SU-DHL-6 (cell line): ENCODE data around the gene SAMD10.
A peak's percentile ranks its signal among the peaks of the same experiment; 100 is the strongest.

ENCODE experiments used
- H2AFZ ChIP-seq: fragments of 200-600 bp; sonication (generic); 2 replicates; pipeline ENCODE4 v1.6.1; 2014; ENCODE audit warnings: low read depth, mild to moderate bottlenecking, moderate library complexity, mixed read lengths, antibody characterized with exemption, low read length; ENCODE audit not compliant: severe bottlenecking
- H3F3A ChIP-seq: fragments of 200-600 bp; shearing (Covaris generic); 2 replicates; pipeline ENCODE4 v1.6.0; 2016; ENCODE audit warnings: antibody characterized with exemption, mild to moderate bottlenecking; ENCODE audit not compliant: insufficient read depth
- H3K27ac ChIP-seq: fragments of 200-600 bp; sonication (generic); 2 replicates; pipeline ENCODE4 v1.5.1; 2016; ENCODE audit warnings: low read depth, mild to moderate bottlenecking, low read length, moderate library complexity, mixed read lengths
- H3K27me3 ChIP-seq: fragments of 200-600 bp; sonication (generic), shearing (Covaris generic); 2 replicates; pipeline ENCODE4 v1.6.0; 2014; ENCODE audit warnings: mild to moderate bottlenecking, low read length
- H3K36me3 ChIP-seq: fragments of 200-600 bp; sonication (generic); 2 replicates; pipeline ENCODE4 v1.6.1; 2014; ENCODE audit warnings: mild to moderate bottlenecking, low read length, mixed read lengths
- H3K4me2 ChIP-seq: fragments of 300-600, 200-600 bp; shearing (Covaris generic), sonication (generic); 2 replicates; pipeline ENCODE4 v1.6.0; 2014; ENCODE audit warnings: low read length, low read depth, mild to moderate bottlenecking; ENCODE audit not compliant: poor library complexity, severe bottlenecking
- H3K4me3 ChIP-seq: fragments of 200-600 bp; sonication (generic); 2 replicates; pipeline ENCODE4 v1.5.1; 2014; ENCODE audit warnings: antibody characterized with exemption, low read length, mild to moderate bottlenecking, mixed read lengths; ENCODE audit not compliant: insufficient read depth, poor library complexity, severe bottlenecking
- H3K79me2 ChIP-seq: fragments of 200-600 bp; sonication (generic); 2 replicates; pipeline ENCODE4 v1.6.1; 2014; ENCODE audit warnings: mild to moderate bottlenecking, low read length, moderate library complexity; ENCODE audit not compliant: insufficient read depth
- H3K9ac ChIP-seq: fragments of 200-600 bp; sonication (generic); 2 replicates; pipeline ENCODE4 v1.7.0; 2014; ENCODE audit warnings: mild to moderate bottlenecking, low read length
- H3K9me2 ChIP-seq: fragments of 200-600 bp; sonication (generic); replicated peaks from 2 replicates; pipeline ENCODE4 v1.6.1; 2014; ENCODE audit warnings: low read length; ENCODE audit not compliant: insufficient read depth
- H3K9me3 ChIP-seq: fragments of 200-600 bp; sonication (generic); 2 replicates; pipeline ENCODE4 v1.6.1; 2014; ENCODE audit warnings: low read length, mixed read lengths; ENCODE audit not compliant: insufficient read depth
- H4K20me1 ChIP-seq: fragments of 200-600 bp; sonication (generic); 2 replicates; pipeline ENCODE4 v1.6.1; 2014; ENCODE audit warnings: low read depth, mild to moderate bottlenecking, antibody characterized with exemption, low read length, moderate library complexity, mixed read lengths
- EZH2phosphoT487 ChIP-seq: fragments of 200-600 bp; sonication (generic), shearing (Covaris generic); conservative IDR thresholded peaks from 2 replicates; pipeline ENCODE4 v1.6.1; 2018; ENCODE audit warnings: mild to moderate bottlenecking, antibody characterized with exemption, low read length, moderate library complexity, mixed read lengths
- TF ChIP-seq, protein P1 (sequence below): fragments of 200-600 bp; sonication (generic); IDR thresholded peaks from one replicate; pipeline ENCODE4 v1.5.1; 2017; ENCODE audit warnings: antibody characterized with exemption, mild to moderate bottlenecking, low read length, moderate library complexity; ENCODE audit not compliant: insufficient read depth, poor library complexity, severe bottlenecking

The SAMD10 gene

DNA sequence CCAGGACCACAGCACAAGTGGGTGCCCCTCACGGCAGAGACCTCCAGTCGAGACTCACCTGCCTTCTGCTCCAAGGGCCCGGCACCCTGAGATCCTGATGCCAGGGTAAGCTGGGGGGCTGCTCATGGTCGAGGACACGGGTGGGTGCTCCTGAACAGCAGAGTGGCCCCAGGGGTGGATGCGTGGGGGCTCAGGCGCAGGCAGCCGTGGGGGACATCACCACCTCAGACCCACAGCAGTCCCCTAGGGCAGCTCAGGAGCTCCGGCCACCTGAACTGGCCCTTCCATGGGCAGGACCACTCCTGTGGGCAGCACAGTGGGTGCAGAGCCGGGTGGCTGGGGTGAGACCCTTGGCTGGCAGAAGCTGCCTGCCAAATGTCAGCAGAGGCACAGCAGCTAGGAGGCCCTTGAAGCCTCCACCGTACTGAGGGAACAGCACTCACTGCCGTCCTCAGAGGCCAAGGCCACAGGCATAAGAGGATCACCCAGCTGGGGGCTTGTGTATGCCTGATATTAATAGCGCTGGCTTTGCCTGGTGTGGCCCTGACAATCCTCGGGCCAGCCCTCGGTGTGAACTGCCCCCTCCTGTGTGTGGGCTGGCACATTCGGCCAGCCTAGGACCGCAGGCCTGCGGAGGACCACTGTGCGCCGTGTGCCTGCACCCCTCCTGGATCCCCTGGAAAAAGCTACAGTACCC is 28.6 kb downstream of the SAMD10 start:
- Histone ChIP-seq H3K36me3 (no peaks in the 10 kb centered on the region), H3K27me3 (no peaks in the 10 kb centered on the region), H3K4me2 (no peak overlapping the region), H3K9me2 (no peaks in the 10 kb centered on the region), H3K4me3 (no peak overlapping the region), H3K9ac (no peak overlapping the region), H3K79me2 (peaks cover 37% of the 10 kb centered on the region), H3F3A (peaks cover 15% of the 10 kb centered on the region), H3K27ac (no peak overlapping the region), H3K9me3 (no peaks in the 10 kb centered on the region), H2AFZ (no peak overlapping the region), H4K20me1 (no peaks in the 10 kb centered on the region)
- TF ChIP-seq, protein P1, sequence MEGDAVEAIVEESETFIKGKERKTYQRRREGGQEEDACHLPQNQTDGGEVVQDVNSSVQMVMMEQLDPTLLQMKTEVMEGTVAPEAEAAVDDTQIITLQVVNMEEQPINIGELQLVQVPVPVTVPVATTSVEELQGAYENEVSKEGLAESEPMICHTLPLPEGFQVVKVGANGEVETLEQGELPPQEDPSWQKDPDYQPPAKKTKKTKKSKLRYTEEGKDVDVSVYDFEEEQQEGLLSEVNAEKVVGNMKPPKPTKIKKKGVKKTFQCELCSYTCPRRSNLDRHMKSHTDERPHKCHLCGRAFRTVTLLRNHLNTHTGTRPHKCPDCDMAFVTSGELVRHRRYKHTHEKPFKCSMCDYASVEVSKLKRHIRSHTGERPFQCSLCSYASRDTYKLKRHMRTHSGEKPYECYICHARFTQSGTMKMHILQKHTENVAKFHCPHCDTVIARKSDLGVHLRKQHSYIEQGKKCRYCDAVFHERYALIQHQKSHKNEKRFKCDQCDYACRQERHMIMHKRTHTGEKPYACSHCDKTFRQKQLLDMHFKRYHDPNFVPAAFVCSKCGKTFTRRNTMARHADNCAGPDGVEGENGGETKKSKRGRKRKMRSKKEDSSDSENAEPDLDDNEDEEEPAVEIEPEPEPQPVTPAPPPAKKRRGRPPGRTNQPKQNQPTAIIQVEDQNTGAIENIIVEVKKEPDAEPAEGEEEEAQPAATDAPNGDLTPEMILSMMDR: no peak
- TF ChIP-seq EZH2phosphoT487: no peak

DNA sequence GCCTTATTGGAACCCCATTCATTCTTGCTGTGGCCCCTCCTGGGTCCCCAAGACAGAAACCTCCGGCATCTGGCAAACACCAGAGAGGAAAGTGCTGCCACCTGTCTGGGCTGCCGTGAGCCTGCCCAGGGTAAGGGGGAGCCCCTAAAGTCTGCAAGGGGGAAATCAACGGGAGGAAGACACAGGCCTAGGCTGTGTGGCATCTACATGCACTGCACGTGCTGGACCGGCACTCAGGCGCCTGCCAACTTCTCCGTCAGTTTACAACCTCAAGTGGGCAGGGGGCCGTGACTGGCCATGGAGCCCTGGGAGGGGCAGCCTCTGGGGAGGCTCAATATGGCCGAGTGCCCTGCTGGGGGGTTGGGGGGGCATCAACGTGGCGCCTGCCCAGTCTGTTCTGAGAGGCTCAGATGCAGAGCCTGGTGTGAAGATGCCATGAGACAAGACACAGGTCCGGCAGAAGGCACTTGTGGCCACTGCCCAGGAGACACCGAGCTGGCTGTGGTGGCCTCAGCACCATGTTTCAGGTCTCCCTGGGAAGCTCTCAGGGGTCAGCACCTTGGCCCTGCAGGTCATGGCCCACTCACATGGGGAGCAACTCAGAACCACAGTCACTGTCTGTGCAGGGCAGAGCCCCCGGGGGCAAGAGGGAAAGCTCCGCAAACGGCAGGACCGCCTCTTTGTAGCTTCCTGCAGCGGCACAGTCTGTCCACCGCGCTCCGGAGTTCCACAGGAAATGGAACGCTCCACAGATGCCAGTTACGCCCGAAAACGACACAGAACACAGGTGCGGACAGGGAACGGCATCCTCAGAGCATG is 31.6 kb downstream of the SAMD10 start:
- H3K36me3 ChIP-seq: no peaks in the 10 kb centered on the region
- no peak overlapping the region for H2AFZ ChIP-seq
- no peak overlapping the region for H3K9ac ChIP-seq
- H4K20me1 ChIP-seq: no peaks in the 10 kb centered on the region
- TF ChIP-seq, protein P1: no peak
- no peak for TF ChIP-seq EZH2phosphoT487
- H3F3A ChIP-seq: peaks cover 15% of the 10 kb centered on the region
- H3K27me3 ChIP-seq: no peaks in the 10 kb centered on the region
- H3K9me3 ChIP-seq: no peaks in the 10 kb centered on the region
- H3K27ac ChIP-seq: peak overlapping the region; percentile 14; the same call in 1 of the 2 replicates
- peak overlapping the region; percentile 46 for H3K4me2 ChIP-seq
- no peak overlapping the region for H3K4me3 ChIP-seq
- H3K9me2 ChIP-seq: no peaks in the 10 kb centered on the region
- H3K79me2 ChIP-seq: peaks cover 14% of the 10 kb centered on the region; the same call in 1 of the 2 replicates

DNA sequence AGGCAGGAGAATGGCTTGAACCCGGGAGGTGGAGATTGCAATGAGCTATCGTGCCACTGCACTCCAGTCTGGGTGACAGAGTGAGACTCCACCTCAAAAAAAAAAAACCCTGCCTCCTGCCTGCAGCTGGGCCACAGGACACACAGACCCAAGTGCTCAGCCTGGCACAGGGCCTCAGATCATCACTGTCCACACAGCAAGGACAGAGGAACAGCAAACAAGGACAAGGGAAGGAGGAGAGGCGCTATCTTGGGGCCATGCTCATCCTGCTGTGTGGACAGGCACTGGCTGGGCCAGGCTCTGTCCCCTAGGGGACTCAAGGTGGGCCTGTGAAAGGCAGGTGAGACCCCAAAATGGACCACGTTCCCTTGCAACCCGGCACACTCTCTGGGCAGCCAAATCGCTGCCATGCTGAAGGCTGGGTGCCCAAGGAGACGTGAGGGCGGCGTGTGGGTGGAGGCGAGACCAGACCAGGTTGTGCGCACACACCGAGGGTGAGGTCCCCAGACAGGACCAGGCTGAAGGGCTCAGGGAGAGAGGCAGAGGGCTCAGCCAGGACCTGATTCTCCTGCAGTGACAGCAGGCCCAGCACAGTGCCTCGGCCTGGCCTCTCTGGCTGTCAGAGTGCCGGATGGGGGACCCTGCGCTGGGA is 32.3 kb downstream of the SAMD10 start:
- H3F3A ChIP-seq: peaks cover 15% of the 10 kb centered on the region
- H2AFZ ChIP-seq: no peak overlapping the region
- H3K79me2 ChIP-seq: peaks cover 7% of the 10 kb centered on the region; the same call in 1 of the 2 replicates
- H3K9ac ChIP-seq: no peak overlapping the region
- no peaks in the 10 kb centered on the region for H3K27me3 ChIP-seq
- H3K36me3 ChIP-seq: no peaks in the 10 kb centered on the region
- H3K9me2 ChIP-seq: no peaks in the 10 kb centered on the region
- no peak overlapping the region for H3K4me3 ChIP-seq
- H4K20me1 ChIP-seq: no peaks in the 10 kb centered on the region
- TF ChIP-seq, protein P1: no peak
- TF ChIP-seq EZH2phosphoT487: no peak
- H3K27ac ChIP-seq: no peak overlapping the region
- H3K4me2 ChIP-seq: no peak overlapping the region
- no peaks in the 10 kb centered on the region for H3K9me3 ChIP-seq
